GM12878 (cell line): Measurements from ENCODE around the gene CNKSR3. TPM values are rescaled to one million over a fixed set of nuclear protein-coding genes. Genes with fewer than 3 reads are reported as not detected.

Source experiments
- ATAC-seq: fragments of 200-7000 bp; cut with Tn5 transposase; 3 replicates; pipeline ENCODE4 v1.9.1; 2020; ENCODE audit warnings: mild to moderate bottlenecking, moderate library complexity
- BruUV-seq: library from RNA; stranded (reverse); fragments of 400-500 nt; replicated peaks from 2 replicates; lab custom pipeline; 2021; lab: Mats Ljungman, UMichigan
- CTCF ChIA-PET: fragments of 300-600 bp; sonication (Branson Sonifier 250); formaldehyde crosslinking; extraction: SDS; loops from one replicate; lab custom pipeline; 2021; ENCODE audit warnings: inconsistent platforms; lab: Yijun Ruan, JAX
- POLR2A ChIA-PET: fragments of 350-600 bp; formaldehyde crosslinking; extraction: SDS; loops from one replicate; lab custom pipeline; 2021; ENCODE audit warnings: inconsistent platforms; lab: Charles Lee
- RAD21 ChIA-PET: fragments of 300-600 bp; sonication (Branson Sonifier 250); formaldehyde crosslinking; loops from one replicate; lab custom pipeline; 2023; ENCODE audit warnings: antibody characterized with exemption; ENCODE audit not compliant: unreplicated experiment; lab: Charles Lee
- SMC1A ChIA-PET: fragments of 300-600 bp; sonication (Branson Sonifier 250); formaldehyde crosslinking; loops from one replicate; lab custom pipeline; 2023; ENCODE audit not compliant: unreplicated experiment, uncharacterized antibody; lab: Charles Lee
- DNase-seq: peaks from one replicate; pipeline ENCODE4 v3.0.0-alpha.2; 2011; ENCODE audit warnings: low read depth, low spot score
- FAIRE-seq: peaks from 3 replicates; lab custom pipeline; 2011; peaks lifted over from hg19 to GRCh38; lab: Jason Lieb, UNC
- H2AFZ ChIP-seq: 2 replicates; pipeline ENCODE4 v1.6.0; 2011; ENCODE audit warnings: low read depth, low read length, control low read depth; ENCODE audit not compliant: control insufficient read depth
- H3K27ac ChIP-seq: 2 replicates; pipeline ENCODE4 v1.5.1; 2011; ENCODE audit warnings: control low read depth; ENCODE audit not compliant: control insufficient read depth, insufficient read depth
- H3K27me3 ChIP-seq, 2 experiments: replicated peaks in 1 of 2; 2 replicates each; pipeline versions ENCODE4 v1.6.0 to v1.6.1; 2011; ENCODE audit warnings: low read length in 1 of 2; ENCODE audit not compliant: control insufficient read depth in 2 of 2, insufficient read depth in 2 of 2
- H3K36me3 ChIP-seq, 2 experiments: 2 replicates each; pipeline ENCODE4 v1.5.1; 2011; ENCODE audit warnings: low read length in 1 of 2; ENCODE audit not compliant: control insufficient read depth in 2 of 2, insufficient read depth in 2 of 2
- H3K4me1 ChIP-seq: 2 replicates; pipeline ENCODE4 v1.6.1; 2011; ENCODE audit warnings: mild to moderate bottlenecking, low read length, moderate library complexity, mixed read lengths; ENCODE audit not compliant: control insufficient read depth, insufficient read depth
- H3K4me2 ChIP-seq: 2 replicates; pipeline ENCODE4 v1.6.0; 2011; ENCODE audit warnings: control low read depth; ENCODE audit not compliant: control insufficient read depth, insufficient read depth
- H3K4me3 ChIP-seq: fragments of 200-600 bp; sonication (generic); 2 replicates; pipeline ENCODE4 v1.5.1; 2016
- H3K79me2 ChIP-seq: 2 replicates; pipeline ENCODE4 v1.6.0; 2011; ENCODE audit warnings: low read length; ENCODE audit not compliant: control insufficient read depth, insufficient read depth
- H3K9ac ChIP-seq: 2 replicates; pipeline ENCODE4 v1.8.0; 2011; ENCODE audit warnings: low read length, control low read depth, mixed read lengths; ENCODE audit not compliant: control insufficient read depth, insufficient read depth
- H3K9me3 ChIP-seq: replicated peaks from 3 replicates; pipeline ENCODE4 v1.5.1; 2011; ENCODE audit warnings: mild to moderate bottlenecking, low read length; ENCODE audit not compliant: control insufficient read depth, insufficient read depth
- H4K20me1 ChIP-seq: 2 replicates; pipeline ENCODE4 v1.6.0; 2011; ENCODE audit not compliant: control insufficient read depth, insufficient read depth
- BMI1 ChIP-seq: fragments of 450-650 bp; IDR thresholded peaks from 2 replicates; pipeline ENCODE4 v1.6.1; 2016; ENCODE audit warnings: mild to moderate bottlenecking, moderate library complexity, borderline replicate concordance
- CHD4 ChIP-seq: fragments of 200-600 bp; sonication (generic); IDR thresholded peaks from 2 replicates; pipeline ENCODE4 v1.6.1; 2016; ENCODE audit warnings: mild to moderate bottlenecking
- DPF2 ChIP-seq: fragments of 450-650 bp; IDR thresholded peaks from 2 replicates; pipeline ENCODE4 v1.6.1; 2017; ENCODE audit warnings: mild to moderate bottlenecking
- GABPA ChIP-seq: IDR thresholded peaks from 2 replicates; pipeline ENCODE4 v1.6.1; 2014; ENCODE audit warnings: antibody characterized with exemption, low read depth, mild to moderate bottlenecking, inconsistent platforms
- IKZF1 ChIP-seq: fragments of 450-650 bp; conservative IDR thresholded peaks from 2 replicates; pipeline ENCODE4 v1.6.1; 2017; ENCODE audit warnings: antibody characterized with exemption, mild to moderate bottlenecking
- NBN ChIP-seq: fragments of 450-650 bp; IDR thresholded peaks from 2 replicates; pipeline ENCODE4 v1.6.1; 2016
- NR2F1 ChIP-seq: fragments of 450-650 bp; conservative IDR thresholded peaks from 2 replicates; pipeline ENCODE4 v1.6.1; 2017; ENCODE audit warnings: mild to moderate bottlenecking
- RFX5 ChIP-seq: IDR thresholded peaks from 2 replicates; pipeline ENCODE4 v1.6.1; 2011; ENCODE audit warnings: low read depth, low read length, improper control_type of control experiment
- SMAD1 ChIP-seq: fragments of 450-650 bp; IDR thresholded peaks from 2 replicates; pipeline ENCODE4 v1.6.1; 2018; ENCODE audit warnings: mild to moderate bottlenecking, low read depth; ENCODE audit not compliant: partially characterized antibody
- SMC3 ChIP-seq: IDR thresholded peaks from 2 replicates; pipeline ENCODE4 v1.6.1; 2011; ENCODE audit warnings: low read length, improper control_type of control experiment, borderline replicate concordance
- STAT1 ChIP-seq: fragments of 450-650 bp; conservative IDR thresholded peaks from 2 replicates; pipeline ENCODE4 v1.6.1; 2014; ENCODE audit warnings: antibody characterized with exemption, mild to moderate bottlenecking
- ZBED1 ChIP-seq: IDR thresholded peaks from 2 replicates; pipeline ENCODE4 v1.6.1; 2016; ENCODE audit warnings: borderline replicate concordance
- WGBS: methylation state at CpG from one replicate; pipeline ENCODE4 v1.1.6; 2016; ENCODE audit warnings: low lambda C conversion rate; ENCODE audit not compliant: insufficient replicate concordance, insufficient coverage; ENCODE audit errors: missing lambda C conversion rate; 5-methylcytosine and 5-hydroxymethylcytosine counted together
- in situ Hi-C: fragments of 300-500 bp; cut with MboI; formaldehyde crosslinking; loops from 9 replicates; pipeline ENCODE4 v1.14.3; 2018; ENCODE audit warnings: mixed read lengths
- intact Hi-C: fragments of 100-400 bp; cut with micrococcal nuclease; formaldehyde crosslinking; loops from one replicate; pipeline ENCODE4 v1.14.2; 2022; ENCODE audit not compliant: unreplicated experiment
- polyA plus RNA-seq, 11 experiments: library from polyadenylated mRNA; depleted of rRNA in 4 of 11; unstranded in 6 of 11; stranded (reverse) in 5 of 11; fragments of >200 nt; fragmentation: Nextera tagmentation in 4 of 11; fragmentation: Illumina TruSeq in 1 of 11; extraction: Ambion mirVana in 4 of 11; extraction: Trizol in 1 of 11; gene quantifications; 1 replicate in 1 of 11; 2 replicates in 10 of 11; pipeline versions ENCODE4 v1.2.1 to v1.2.3, GENCODE V29; 2011 to 2016; ENCODE audit warnings: inconsistent platforms in 2 of 11, missing spikeins in 2 of 11, low read depth in 1 of 11
- total RNA-seq, 4 experiments: library from RNA; depleted of rRNA in 3 of 4; stranded (reverse); fragments of >200 nt in 3 of 4; fragmentation: Illumina TruSeq in 1 of 4; extraction: Trizol in 1 of 4; gene quantifications; 2 replicates each; pipeline versions ENCODE4 v1.2.1 to v1.2.3, GENCODE V29; 2013 to 2021
- TF ChIP-seq, protein P1 (sequence below): IDR thresholded peaks from 2 replicates; pipeline ENCODE4 v1.6.1; 2012; ENCODE audit warnings: low read depth, low read length, improper control_type of control experiment
- TF ChIP-seq, protein P2 (sequence below): fragments of 450-650 bp; IDR thresholded peaks from 2 replicates; pipeline ENCODE4 v1.6.1; 2018; ENCODE audit warnings: borderline replicate concordance, mild to moderate bottlenecking; ENCODE audit not compliant: partially characterized antibody
- TF ChIP-seq, protein P3 (sequence below): fragments of 450-650 bp; IDR thresholded peaks from 2 replicates; pipeline ENCODE4 v1.6.1; 2016; ENCODE audit warnings: mild to moderate bottlenecking

CNKSR3 gene
- total and polyA plus RNA-seq, 10 of the 15 experiments (the other 5 are each of a cell fraction or from before 2014, with no cell fraction given) = under 0.01 to 0.48 (median 0.12) TPM; not detected in 2

DNA sequence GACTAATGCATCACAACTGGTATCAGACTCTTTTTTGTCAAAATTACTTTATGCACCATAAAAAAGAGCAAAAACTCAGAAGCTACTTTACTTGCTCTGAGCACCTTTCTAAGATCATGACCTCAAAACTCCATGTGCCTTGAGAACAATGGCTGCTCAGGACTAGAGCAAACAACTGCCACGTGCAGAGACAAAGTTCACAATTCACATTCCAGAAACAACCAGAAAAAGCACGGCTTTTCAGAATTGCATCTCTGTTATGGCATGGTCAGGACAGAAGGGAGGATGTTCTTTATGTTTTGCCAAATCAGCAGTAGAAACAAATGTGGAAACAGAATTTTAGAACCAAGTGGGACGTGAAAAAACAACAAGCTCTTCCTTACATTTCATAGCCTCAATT, 70.5 kb downstream of the CNKSR3 start:
- TF ChIP-seq, protein P1, sequence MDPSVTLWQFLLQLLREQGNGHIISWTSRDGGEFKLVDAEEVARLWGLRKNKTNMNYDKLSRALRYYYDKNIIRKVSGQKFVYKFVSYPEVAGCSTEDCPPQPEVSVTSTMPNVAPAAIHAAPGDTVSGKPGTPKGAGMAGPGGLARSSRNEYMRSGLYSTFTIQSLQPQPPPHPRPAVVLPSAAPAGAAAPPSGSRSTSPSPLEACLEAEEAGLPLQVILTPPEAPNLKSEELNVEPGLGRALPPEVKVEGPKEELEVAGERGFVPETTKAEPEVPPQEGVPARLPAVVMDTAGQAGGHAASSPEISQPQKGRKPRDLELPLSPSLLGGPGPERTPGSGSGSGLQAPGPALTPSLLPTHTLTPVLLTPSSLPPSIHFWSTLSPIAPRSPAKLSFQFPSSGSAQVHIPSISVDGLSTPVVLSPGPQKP = no peak
- TF ChIP-seq, protein P2, sequence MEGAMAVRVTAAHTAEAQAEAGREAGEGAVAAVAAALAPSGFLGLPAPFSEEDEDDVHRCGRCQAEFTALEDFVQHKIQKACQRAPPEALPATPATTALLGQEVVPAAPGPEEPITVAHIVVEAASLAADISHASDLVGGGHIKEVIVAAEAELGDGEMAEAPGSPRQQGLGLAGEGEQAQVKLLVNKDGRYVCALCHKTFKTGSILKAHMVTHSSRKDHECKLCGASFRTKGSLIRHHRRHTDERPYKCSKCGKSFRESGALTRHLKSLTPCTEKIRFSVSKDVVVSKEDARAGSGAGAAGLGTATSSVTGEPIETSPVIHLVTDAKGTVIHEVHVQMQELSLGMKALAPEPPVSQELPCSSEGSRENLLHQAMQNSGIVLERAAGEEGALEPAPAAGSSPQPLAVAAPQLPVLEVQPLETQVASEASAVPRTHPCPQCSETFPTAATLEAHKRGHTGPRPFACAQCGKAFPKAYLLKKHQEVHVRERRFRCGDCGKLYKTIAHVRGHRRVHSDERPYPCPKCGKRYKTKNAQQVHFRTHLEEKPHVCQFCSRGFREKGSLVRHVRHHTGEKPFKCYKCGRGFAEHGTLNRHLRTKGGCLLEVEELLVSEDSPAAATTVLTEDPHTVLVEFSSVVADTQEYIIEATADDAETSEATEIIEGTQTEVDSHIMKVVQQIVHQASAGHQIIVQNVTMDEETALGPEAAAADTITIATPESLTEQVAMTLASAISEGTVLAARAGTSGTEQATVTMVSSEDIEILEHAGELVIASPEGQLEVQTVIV = no peak
- no peak for TF ChIP-seq CHD4
- TF ChIP-seq GABPA = no peak
- TF ChIP-seq NR2F1 = no peak
- TF ChIP-seq NBN = no peak
- TF ChIP-seq RFX5 = no peak
- no peak for TF ChIP-seq SMC3
- no peak for TF ChIP-seq STAT1
- TF ChIP-seq ZBED1 = no peak
- no peak for TF ChIP-seq IKZF1
- no peak for TF ChIP-seq BMI1
- no peak for TF ChIP-seq DPF2
- TF ChIP-seq, protein P3, sequence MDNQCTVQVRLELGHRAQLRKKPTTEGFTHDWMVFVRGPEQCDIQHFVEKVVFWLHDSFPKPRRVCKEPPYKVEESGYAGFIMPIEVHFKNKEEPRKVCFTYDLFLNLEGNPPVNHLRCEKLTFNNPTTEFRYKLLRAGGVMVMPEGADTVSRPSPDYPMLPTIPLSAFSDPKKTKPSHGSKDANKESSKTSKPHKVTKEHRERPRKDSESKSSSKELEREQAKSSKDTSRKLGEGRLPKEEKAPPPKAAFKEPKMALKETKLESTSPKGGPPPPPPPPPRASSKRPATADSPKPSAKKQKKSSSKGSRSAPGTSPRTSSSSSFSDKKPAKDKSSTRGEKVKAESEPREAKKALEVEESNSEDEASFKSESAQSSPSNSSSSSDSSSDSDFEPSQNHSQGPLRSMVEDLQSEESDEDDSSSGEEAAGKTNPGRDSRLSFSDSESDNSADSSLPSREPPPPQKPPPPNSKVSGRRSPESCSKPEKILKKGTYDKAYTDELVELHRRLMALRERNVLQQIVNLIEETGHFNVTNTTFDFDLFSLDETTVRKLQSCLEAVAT = no peak
- no peak for TF ChIP-seq SMAD1
- no peak overlapping the region for H2AFZ ChIP-seq
- H3K4me3 ChIP-seq = no peak overlapping the region
- H3K9ac ChIP-seq = no peak overlapping the region
- intact Hi-C loops = no loop called here
- no TSS peak for BruUV-seq
- H3K9me3 ChIP-seq = no peaks in the 10 kb centered on the region; the same call in 2 of the 3 replicates
- ChIA-PET CTCF (no interaction called here), SMC1A (no interaction called here), POLR2A (interaction anchor here (0.6 kb wide), 1 partner anchor 1286 kb away, joined by 3 read pairs; no protein-coding TSS in a partner anchor), RAD21 (no interaction called here)
- no peak for ATAC-seq
- H3K79me2 ChIP-seq = no peaks in the 10 kb centered on the region
- H3K4me1 ChIP-seq = no peaks in the 10 kb centered on the region
- in situ Hi-C loops = no loop called here
- no peak for DNase-seq
- no peak for FAIRE-seq
- no peaks in the 10 kb centered on the region for H3K36me3 ChIP-seq
- 0% methylated on average over 3 of the region's 3 CpGs for WGBS
- peaks cover 0 to 4% of the 10 kb centered on the region in 2 experiments; a peak in 2 of 4 replicates for H3K27me3 ChIP-seq
- H3K4me2 ChIP-seq = no peak overlapping the region
- no peaks in the 10 kb centered on the region for H4K20me1 ChIP-seq
- H3K27ac ChIP-seq = no peak overlapping the region
